NCI-H1048 (cell line): ENCODE results near the gene PRPF40A.

ENCODE experiments used
- DNase-seq: peaks from one replicate; lab custom pipeline; 2025; lab: John Stamatoyannopoulos, UW

PRPF40A gene

GRCh38 chr2:152651834-152652233 lies 65.4 kb downstream of the PRPF40A start:
- DNase-seq, result no peak

DNA sequence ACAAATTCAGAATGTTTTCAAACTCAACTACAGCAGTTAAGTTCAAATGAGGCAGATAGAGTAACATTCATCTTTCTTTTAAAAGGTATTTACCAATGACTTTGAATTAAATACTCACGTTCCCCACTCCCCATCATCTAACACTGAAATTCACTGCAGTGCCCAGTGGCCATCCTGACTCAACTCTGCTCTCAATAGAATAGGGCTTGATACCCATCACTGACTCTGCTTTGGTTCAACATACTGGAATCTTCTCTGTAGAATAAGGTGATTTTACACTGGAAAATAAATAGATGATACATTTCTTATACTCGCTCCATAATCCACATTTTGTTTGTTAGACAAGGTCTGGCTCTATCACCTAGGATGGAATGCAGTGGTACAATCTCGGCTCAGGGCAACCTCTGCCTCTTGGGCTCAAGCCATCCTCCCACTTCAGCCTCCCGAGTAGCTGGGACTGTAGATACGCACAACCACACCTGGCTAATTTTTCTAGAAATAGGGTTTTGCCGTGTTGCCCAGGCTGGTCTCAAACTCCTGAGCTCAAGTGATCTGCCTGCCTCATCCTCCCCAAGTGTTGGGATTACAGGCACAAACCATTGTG lies 66.4 kb downstream of the PRPF40A start:
- DNase-seq, result no peak

GRCh38 chr2:152649997-152650396 lies 67.3 kb downstream of the PRPF40A start:
- no peak for DNase-seq

DNA sequence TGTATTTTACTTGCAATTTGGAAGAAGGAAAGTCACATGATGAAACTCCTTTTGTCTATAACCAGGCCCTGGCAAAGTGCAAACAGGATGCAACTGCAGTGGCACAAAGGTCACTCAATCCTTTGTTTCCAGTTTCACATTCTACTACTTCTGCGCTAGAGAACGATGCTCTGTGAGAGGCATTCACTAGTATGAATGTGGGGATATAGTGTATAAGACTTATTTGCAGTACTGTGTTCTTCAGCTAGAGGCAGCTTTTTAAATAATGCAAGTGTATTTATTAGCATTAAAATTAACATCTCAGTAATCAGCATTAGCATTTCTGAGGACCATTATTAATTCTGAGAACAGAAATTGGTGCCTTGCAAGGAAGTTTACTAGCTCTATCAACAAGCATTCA lies 68.9 kb downstream of the PRPF40A start:
- no peak for DNase-seq

DNA sequence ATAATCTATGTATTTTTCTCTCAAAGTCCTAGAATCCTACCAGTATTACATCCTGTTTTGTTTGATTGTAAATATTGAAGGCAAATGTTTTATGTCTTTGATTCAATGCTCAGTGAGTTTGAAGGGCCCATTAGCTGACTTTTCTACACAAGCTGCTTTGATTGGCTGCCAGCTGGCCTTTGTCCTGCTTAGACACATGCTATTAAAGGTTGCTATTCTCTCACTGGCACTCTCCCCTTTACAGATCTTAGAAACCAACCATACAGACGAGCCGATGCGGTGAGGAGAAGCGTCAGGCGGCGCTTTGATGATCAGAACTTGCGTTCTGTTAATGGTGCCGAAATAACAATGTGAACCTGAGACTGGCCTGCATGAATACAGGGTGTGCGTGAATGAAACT lies 69.7 kb downstream of the PRPF40A start:
- no peak for DNase-seq

- no peak for DNase-seq
These were observed 70.5 kb downstream of the PRPF40A start for GRCh38 chr2:152646775-152647174.

- no peak for DNase-seq
These were observed 71.0 kb downstream of the PRPF40A start for GRCh38 chr2:152646264-152646663.

GRCh38 chr2:152644189-152644873 lies 72.9 kb downstream of the PRPF40A start:
- no peak for DNase-seq

DNA sequence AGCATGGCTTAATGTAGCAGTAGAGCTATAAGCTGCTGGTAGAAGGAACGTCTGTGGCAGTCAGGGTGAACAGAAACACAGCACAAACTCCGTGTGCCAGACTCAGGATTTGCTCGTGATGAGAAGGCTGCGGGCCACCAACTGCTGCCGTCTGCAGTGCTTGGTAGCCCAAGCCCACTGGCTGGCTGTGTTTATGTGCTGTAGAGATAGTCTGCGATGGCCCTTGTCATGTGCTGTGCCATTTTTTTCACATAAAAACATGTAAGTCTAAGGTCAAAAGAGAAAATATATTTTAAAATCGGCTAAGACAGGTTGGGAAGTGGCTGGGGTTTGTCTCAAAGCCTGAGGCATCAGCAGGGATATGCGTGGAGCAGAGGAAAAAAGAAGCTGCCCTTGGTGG lies 78.7 kb downstream of the PRPF40A start:
- DNase-seq, result no peak

DNA sequence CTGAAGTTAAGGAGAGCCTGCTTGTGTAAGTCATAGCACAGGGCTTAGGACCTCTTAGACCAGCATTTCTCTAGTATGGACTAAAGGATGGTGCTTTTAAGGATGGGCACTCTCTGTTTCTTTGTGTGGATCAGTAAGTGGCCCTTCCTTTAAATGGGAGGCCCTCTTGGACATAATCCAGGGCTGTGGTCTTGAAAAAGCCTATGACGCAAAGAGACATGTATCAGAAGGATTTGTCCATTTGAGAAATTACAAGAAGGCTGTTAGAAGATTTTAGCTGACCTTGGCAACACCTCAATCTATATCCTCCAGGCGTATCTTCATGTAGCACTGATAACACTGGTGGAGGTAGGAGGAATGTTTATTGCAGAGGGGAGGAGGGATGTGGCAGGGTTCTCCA lies 79.2 kb downstream of the PRPF40A start:
- no peak for DNase-seq

DNA sequence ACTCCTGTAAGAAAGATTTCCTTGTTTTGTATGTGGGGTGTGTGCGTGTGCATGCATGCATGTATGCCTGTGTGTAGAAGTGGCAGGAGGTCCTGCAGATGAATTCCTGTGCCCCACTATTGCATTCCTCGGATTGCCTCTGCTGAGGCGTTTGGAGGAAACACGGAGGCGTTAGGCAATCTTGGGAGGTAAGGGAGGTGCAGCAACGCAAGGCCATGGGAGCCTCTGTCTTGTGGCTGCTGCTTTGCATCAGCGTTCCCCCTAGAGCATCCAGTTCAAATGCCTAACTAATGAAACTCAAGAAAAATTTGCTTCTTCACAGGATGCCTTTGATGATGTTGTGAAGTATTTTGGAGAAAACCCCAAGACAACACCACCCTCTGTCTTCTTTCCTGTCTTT lies 80.0 kb downstream of the PRPF40A start:
- no peak for DNase-seq

GRCh38 chr2:152635635-152636298 lies 81.5 kb downstream of the PRPF40A start:
- no peak for DNase-seq

DNA sequence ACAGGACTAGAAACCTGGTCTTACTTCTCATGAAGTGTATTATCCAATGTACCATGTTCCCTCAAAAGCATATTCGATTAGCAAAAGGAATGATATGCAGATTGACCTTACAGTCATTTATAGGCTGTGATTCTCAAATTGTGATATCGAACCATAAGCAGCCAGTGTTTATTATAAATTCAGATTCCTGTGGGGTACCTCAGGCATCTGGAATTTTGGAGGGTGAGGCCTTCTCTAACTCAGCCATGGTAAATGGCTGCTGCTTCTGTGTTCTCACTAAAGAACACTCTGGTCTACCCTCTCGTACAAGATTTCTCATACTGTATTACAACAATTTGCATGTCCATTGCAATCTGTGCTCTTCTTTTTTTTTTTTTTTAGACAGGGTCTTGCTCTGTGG lies 84.5 kb downstream of the PRPF40A start:
- no peak for DNase-seq

DNA sequence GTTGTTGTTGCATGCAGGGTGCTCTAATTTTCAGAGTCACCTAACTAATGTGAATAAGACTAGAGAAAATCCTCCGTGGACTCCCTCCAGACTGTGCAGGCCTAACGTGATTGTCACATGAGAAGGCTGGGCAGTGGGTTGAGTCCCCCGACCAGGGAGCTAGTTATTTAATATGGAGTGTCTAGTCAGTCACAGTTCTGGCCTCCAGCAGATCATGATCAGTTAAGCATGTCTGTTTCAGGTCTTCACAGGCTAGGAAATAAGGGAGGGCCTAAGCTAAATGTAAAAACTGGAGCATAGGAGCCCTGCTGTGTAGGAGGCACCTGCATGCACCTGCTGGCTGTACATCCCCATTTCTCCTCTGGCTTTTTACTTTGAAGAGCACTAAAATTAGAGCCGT lies 86.8 kb downstream of the PRPF40A start:
- DNase-seq, result no peak

- DNase-seq, result no peak
These were observed 88.1 kb downstream of the PRPF40A start for GRCh38 chr2:152629202-152629601.

DNA sequence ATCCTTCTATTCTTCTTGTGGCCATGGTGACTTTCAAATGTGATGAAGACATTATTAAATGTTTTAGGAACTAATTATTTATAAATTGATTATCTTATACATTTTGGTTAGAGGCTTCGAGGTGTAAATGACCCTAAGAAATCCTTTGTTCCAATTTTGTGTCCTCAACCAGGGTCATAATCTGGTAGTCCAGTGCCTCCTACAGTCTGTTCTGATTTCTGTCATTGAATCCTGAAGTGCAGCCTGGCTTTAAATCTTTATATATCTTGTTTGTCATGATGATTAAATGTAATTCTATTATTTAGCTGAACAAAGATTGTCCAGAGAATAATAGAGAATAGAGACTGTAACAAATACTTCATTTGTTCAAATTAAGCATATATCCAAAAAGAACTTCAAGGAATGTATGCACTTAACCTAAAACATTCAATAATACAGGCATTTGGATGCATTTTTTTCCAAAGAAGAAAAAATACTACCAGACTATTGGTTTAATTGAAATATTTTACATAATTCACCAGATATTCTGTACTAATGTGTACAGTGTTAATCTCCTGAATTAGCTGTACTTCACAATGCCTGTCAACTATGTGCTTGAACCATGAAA lies 89.8 kb downstream of the PRPF40A start:
- DNase-seq, result no peak

DNA sequence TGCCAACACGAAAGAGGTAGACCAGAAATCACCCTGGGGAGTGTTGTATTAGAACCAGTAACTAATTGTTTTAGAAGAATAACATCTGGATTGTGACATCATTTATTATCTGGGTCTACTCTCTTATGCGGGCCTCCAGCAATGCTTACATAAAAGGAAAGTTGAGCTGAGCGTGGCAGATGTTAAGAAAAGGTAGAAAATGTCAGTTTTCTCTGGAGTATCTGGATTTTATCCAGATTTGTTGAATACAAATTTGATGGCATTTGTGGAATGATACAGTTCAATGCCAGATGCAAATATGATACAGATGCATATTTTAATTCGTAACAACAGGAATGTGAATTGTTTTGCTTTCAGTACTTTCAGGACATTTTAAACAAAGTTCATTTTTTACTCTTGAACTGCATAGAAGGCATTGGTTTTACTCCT lies 90.3 kb downstream of the PRPF40A start:
- DNase-seq, result no peak

- no peak for DNase-seq
These were observed 92.5 kb downstream of the PRPF40A start for GRCh38 chr2:152624805-152625204.

GRCh38 chr2:152623775-152624174 lies 93.5 kb downstream of the PRPF40A start:
- DNase-seq, result no peak

DNA sequence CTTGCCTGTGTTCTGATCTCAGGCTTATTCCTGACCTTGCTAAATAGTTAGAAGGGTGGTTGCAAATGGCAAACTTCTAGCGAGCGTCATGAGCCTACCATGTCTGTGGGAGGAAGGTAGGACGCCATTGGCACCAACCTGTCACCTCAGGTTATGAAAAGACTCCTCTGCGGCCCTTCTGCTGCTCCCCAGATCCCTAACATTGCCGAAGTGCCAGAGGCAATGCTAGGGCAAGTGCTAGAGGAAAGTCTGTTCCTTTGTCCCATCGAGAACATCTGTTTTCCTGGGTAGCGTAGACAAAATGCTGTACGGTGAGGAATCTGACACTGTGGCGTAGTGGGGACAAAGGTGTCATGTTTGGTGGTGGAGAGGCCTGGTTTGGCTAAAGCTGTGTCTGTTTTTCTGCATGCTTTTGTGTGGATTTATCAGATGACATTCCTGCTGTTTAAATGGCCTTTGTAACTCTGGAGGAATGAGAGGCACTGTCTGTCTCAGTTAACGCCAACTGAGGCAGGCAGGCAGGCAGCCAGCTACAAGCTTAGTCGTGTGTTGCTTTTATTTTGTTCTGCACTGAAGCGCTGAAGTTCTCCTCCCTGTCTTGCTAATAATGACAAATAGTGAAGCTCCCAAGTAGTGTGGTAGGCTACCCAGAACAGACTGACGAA lies 94.1 kb downstream of the PRPF40A start:
- no peak for DNase-seq

GRCh38 chr2:152622219-152622618 lies 95.0 kb downstream of the PRPF40A start:
- DNase-seq, result no peak

- DNase-seq, result no peak
These were observed 96.3 kb downstream of the PRPF40A start for GRCh38 chr2:152620985-152621384.

- DNase-seq, result no peak
These were observed 97.1 kb downstream of the PRPF40A start for GRCh38 chr2:152620208-152620607.
